HG02798 (cell line): ENCODE measurements around the gene VKORC1L1.
"Not testable (repeated sequence)": the region's sequence is repeated elsewhere in the genome, so short reads cannot be mapped to it uniquely, and the experiment has no call there.

Experiments
- ATAC-seq: cut with Tn5 transposase; IDR thresholded peaks from one replicate; pipeline ENCODE4 v1.9.1; 2021; ENCODE audit warnings: mild to moderate bottlenecking; ENCODE audit not compliant: unreplicated experiment, poor library complexity

The VKORC1L1 gene

GRCh38 chr7:65872776-65873581 lies at the start of gene VKORC1L1:
Gene VKORC1L1, plus strand, starts transcription at chr7:65873074. Its CDS starts 298 bp downstream, at chr7:65873372.
- ATAC-seq, result peak; percentile 92

GRCh38 chr7:65827366-65827765 lies 45.5 kb upstream of the VKORC1L1 start:
- ATAC-seq, result no peak

GRCh38 chr7:65832281-65832680 lies 40.6 kb upstream of the VKORC1L1 start:
- no peak for ATAC-seq

GRCh38 chr7:65836684-65837083 lies 36.2 kb upstream of the VKORC1L1 start:
- ATAC-seq, result not testable (repeated sequence)

GRCh38 chr7:65837541-65837956 lies 35.3 kb upstream of the VKORC1L1 start:
- ATAC-seq, result not testable (repeated sequence)

GRCh38 chr7:65839846-65840245 lies 33.0 kb upstream of the VKORC1L1 start:
- no peak for ATAC-seq

- no peak for ATAC-seq
Observed at GRCh38 chr7:65840446-65840845, 32.4 kb upstream of the VKORC1L1 start.

GRCh38 chr7:65843616-65844015 lies 29.3 kb upstream of the VKORC1L1 start:
- ATAC-seq, result not testable (repeated sequence)

GRCh38 chr7:65846008-65846570 lies 26.8 kb upstream of the VKORC1L1 start:
- no peak for ATAC-seq

- not testable (repeated sequence) for ATAC-seq
Observed at GRCh38 chr7:65853426-65853825, 19.4 kb upstream of the VKORC1L1 start.

GRCh38 chr7:65853892-65854291 lies 19.0 kb upstream of the VKORC1L1 start:
- not testable (repeated sequence) for ATAC-seq

- ATAC-seq, result not testable (repeated sequence)
Observed at GRCh38 chr7:65857321-65857894, 15.5 kb upstream of the VKORC1L1 start.

GRCh38 chr7:65858660-65859059 lies 14.2 kb upstream of the VKORC1L1 start:
- ATAC-seq, result not testable (repeated sequence)

- not testable (repeated sequence) for ATAC-seq
Observed at GRCh38 chr7:65866244-65866643, 6.6 kb upstream of the VKORC1L1 start.

GRCh38 chr7:65867681-65868080 lies 5.2 kb upstream of the VKORC1L1 start:
- ATAC-seq, result not testable (repeated sequence)

- not testable (repeated sequence) for ATAC-seq
Observed at GRCh38 chr7:65869312-65869711, 3.6 kb upstream of the VKORC1L1 start.

- ATAC-seq, result not testable (repeated sequence)
Observed at GRCh38 chr7:65871451-65871850, 1.4 kb upstream of the VKORC1L1 start.

GRCh38 chr7:65873582-65874193 lies 814 bp downstream of the VKORC1L1 start:
- ATAC-seq, result peak; percentile 34

GRCh38 chr7:65875715-65876114 lies 2.8 kb downstream of the VKORC1L1 start:
- not testable (repeated sequence) for ATAC-seq

- ATAC-seq, result not testable (repeated sequence)
Observed at GRCh38 chr7:65879292-65880153, 6.6 kb downstream of the VKORC1L1 start.
